GM18499 (cell line): ENCODE results near the gene FAM168A.

ENCODE experiments used
- ATAC-seq: cut with Tn5 transposase; IDR thresholded peaks from one replicate; pipeline ENCODE4 v1.9.1; 2021; ENCODE audit warnings: moderate number of reproducible peaks; ENCODE audit not compliant: insufficient read depth, unreplicated experiment

The FAM168A gene

GRCh38 chr11:73409431-73409830, 188.5 kb downstream of the FAM168A start:
- no peak for ATAC-seq

DNA sequence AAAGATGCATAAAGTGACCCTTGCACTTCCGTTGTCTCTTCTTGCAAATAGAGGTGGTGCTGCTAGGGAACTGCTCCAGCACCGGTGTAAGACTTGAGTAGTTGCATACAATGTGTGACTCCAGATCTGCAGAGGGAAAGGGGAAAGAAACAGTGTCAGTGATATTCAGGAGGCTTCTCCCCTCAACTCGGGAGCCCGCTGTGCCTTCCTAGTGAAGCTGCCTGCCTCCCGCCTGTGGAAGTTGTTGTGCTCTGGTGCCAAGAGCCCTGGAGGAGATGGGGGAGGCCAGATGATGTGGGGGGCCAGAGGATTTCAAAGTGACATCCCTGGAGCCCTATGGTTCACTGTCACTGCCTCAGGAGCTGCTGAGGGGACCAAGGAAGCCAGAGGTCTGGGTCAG, 191.3 kb downstream of the FAM168A start:
- no peak for ATAC-seq

- ATAC-seq = no peak
Measured at GRCh38 chr11:73406131-73406530, 191.8 kb downstream of the FAM168A start.

DNA sequence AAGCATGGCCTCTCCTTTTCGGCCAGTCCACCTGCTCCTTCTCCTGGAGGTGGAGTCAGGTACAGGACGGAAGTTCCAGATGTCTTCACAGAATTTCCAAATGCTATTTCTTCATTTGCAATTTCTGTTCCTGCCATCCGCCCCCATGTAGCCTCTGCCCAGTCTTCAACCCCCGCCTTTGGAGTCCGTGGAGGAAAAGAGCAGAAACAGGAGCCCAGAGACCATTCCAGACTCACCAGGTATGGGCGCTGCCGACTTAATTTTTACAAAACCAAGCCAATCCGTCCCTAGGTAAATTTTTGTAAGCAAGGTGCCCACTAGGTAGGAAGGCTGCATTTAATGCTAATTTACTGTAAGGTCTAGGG, 192.8 kb downstream of the FAM168A start:
- no peak for ATAC-seq

GRCh38 chr11:73404506-73405145, 193.3 kb downstream of the FAM168A start:
- no peak for ATAC-seq

- no peak for ATAC-seq
Measured at GRCh38 chr11:73404048-73404447, 193.9 kb downstream of the FAM168A start.

GRCh38 chr11:73403541-73403940, 194.4 kb downstream of the FAM168A start:
- ATAC-seq = no peak

DNA sequence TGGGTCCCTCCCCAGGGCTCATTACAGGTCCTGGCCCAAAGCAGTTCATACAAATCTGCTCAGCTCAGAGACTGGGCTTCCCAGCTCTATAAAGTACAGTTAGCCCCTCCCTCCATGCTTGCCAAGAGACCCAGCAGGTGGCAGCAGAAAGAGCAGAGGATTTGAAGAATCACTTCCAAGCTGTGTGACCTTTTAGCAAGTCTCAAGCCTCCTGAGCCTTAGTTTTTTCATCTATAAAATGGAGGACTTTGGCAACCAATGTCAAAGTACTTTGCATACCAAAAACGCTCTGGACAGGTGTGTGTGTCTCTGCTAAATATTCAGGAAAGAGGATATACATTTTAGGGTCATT, 195.1 kb downstream of the FAM168A start:
- no peak for ATAC-seq

GRCh38 chr11:73401924-73402833, 195.7 kb downstream of the FAM168A start:
- no peak for ATAC-seq

- no peak for ATAC-seq
Measured at GRCh38 chr11:73401217-73401923, 196.5 kb downstream of the FAM168A start.

DNA sequence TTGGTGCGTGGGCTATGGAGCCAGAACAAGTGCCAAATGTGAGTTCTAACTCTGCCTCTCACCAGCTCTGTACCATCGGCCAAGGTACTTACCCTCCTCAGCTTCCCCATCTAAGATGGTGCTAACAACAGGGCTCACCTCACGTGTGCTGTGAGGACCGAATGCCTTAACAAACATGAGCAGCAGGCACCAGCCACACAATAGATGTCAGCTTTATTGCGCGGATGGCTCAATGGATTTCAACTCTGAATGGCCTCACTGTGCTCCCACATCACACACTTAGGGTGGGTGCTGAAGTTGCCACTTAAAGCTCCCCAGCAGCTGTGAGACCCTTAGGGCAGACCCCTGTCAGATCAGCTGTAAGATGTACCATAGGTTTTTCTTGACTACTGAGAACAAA, 197.6 kb downstream of the FAM168A start:
- ATAC-seq = no peak

DNA sequence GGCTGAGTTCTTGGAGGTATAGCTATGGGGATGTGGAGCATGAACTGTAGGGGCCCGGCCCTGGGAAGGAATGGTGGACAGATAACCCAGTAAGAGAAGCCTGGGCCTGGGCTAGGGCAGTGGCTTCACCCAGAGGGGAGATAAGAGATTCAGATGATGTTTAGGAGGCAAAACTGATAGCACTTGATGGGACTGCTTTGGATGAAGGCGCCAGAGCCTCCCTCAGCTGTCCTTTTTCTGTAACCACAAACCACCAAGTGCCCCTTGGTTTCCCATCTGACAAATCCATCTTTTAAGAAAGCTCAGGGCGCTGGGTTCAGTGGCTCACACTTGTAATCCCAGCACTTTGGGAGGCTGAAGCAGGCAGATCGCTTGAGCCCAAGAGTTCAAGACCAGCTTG, 198.3 kb downstream of the FAM168A start:
- no peak for ATAC-seq

- no peak for ATAC-seq
Measured at GRCh38 chr11:73399159-73399590, 198.7 kb downstream of the FAM168A start.

- no peak for ATAC-seq
Measured at GRCh38 chr11:73398721-73399120, 199.2 kb downstream of the FAM168A start.

DNA sequence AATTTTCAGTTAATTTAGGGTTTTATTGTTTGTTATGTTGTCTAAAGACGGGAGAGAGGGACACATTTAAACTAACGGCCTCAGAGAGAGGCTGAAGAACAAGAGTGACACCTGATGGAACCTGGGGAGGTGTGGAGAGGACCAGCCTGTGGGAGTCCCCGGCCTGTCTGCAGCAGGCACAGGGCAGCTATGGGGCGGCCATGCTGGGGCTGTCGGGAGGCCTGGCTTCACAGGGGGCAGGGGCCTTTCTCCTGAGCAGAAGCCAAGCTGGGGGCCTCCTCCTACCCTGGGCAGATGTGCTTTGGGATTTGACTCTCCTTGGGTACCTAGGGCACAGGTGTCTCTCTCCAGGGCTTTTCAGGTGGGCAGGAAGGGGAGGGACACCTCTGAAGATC, 199.8 kb downstream of the FAM168A start:
- ATAC-seq = no peak

GRCh38 chr11:73397468-73398131, 200.3 kb downstream of the FAM168A start:
- ATAC-seq = no peak

DNA sequence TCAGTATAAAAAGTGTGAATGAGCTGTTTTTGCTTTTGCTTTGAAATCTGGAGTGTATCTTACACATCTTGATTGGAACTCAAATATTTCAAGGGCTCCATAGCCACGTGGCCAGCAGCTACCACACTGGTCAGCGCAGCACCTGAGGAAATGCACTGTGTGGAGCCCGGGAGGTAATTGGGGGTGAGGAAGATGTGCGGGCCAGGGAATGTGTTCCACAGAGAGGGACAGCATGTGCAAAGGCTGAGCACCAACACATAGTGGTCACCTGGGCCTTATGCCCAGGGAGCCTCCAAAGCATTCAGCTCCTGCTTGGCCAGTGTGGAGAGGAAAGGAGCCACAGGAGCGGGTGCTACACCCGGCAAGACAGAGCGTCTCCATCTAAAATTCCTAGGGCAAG, 200.9 kb downstream of the FAM168A start:
- ATAC-seq = no peak

DNA sequence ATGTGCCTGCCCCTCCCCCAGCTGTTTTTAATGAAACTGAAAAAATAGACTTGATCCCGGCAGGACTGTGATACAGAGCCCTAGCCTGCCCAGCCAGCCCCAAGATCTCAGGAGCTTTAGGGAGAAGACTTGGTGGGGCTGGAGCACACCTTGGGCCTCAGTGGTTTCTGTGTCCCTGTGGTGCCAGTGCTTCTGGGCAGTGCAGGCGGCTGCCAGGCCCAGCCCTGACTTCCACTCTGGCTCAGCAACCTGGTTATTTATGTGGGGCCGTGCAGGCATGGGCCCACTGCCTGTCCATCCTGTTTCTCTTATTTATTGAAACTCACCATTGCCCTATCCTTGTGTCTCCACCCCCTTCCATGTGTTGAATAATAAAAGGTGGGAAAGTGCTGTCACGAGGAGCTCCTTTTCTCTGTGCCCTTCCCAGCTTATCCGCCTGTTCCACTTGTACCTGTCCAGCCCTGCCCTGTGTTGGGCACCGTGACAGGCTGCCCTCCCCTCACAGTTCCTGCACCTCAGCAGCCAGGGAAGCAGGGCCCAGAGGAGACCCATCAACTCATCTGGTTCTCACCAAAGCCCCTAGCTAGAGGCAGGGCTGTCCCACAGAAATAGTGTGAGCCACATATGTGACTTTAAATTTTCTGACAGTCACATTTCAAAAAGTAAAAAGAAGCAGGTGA, 201.5 kb downstream of the FAM168A start:
- ATAC-seq = no peak

GRCh38 chr11:73395297-73396208, 202.4 kb downstream of the FAM168A start:
- no peak for ATAC-seq
